IPS-18c (cell line): ENCODE data around the gene ALDH2.
"Not testable (repeated sequence)": the region's sequence is repeated elsewhere in the genome, so short reads cannot be mapped to it uniquely, and the experiment has no call there.

Experiments
- H3K4me3 ChIP-seq: 2 replicates; pipeline ENCODE4 v1.7.0; 2013; ENCODE audit warnings: low read depth, mild to moderate bottlenecking, low read length, moderate library complexity; ENCODE audit not compliant: insufficient read depth
- H3K9me3 ChIP-seq: one replicate; pipeline ENCODE4 v1.6.1; 2013; ENCODE audit warnings: mild to moderate bottlenecking, low read length, moderate library complexity; ENCODE audit not compliant: control insufficient read depth, insufficient read depth

ALDH2 gene

GRCh38 chr12:111806304-111806703, 39.6 kb downstream of the ALDH2 start:
- H3K4me3 ChIP-seq = no peak overlapping the region
- H3K9me3 ChIP-seq = no peaks in the 10 kb centered on the region

GRCh38 chr12:111807232-111807631, 40.5 kb downstream of the ALDH2 start:
- no peak overlapping the region for H3K4me3 ChIP-seq

GRCh38 chr12:111812881-111813741, 46.4 kb downstream of the ALDH2 start:
- no peaks in the 10 kb centered on the region for H3K9me3 ChIP-seq
- no peak overlapping the region for H3K4me3 ChIP-seq

More at GRCh38 chr12:111807232-111807631, 40.5 kb downstream of the ALDH2 start:
- H3K9me3 ChIP-seq = no peaks in the 10 kb centered on the region

- no peak overlapping the region for H3K4me3 ChIP-seq
- H3K9me3 ChIP-seq = no peaks in the 10 kb centered on the region
These were observed 49.4 kb downstream of the ALDH2 start for GRCh38 chr12:111816065-111816615.

- H3K9me3 ChIP-seq, H3K4me3 ChIP-seq: not testable (repeated sequence)
These were observed 50.2 kb downstream of the ALDH2 start for GRCh38 chr12:111816898-111817297.

- Histone ChIP-seq H3K4me3 (no peak overlapping the region), H3K9me3 (no peaks in the 10 kb centered on the region)
These were observed 51.6 kb downstream of the ALDH2 start for GRCh38 chr12:111818340-111818739.

GRCh38 chr12:111819191-111820158, 52.7 kb downstream of the ALDH2 start:
- no peak overlapping the region for H3K4me3 ChIP-seq
- no peaks in the 10 kb centered on the region for H3K9me3 ChIP-seq

- not testable (repeated sequence) for H3K9me3 ChIP-seq, H3K4me3 ChIP-seq
These were observed 54.1 kb downstream of the ALDH2 start for GRCh38 chr12:111820828-111821227.

GRCh38 chr12:111822886-111823285, 56.2 kb downstream of the ALDH2 start:
- Histone ChIP-seq H3K9me3 (no peaks in the 10 kb centered on the region), H3K4me3 (no peak overlapping the region)

- H3K4me3 ChIP-seq = no peak overlapping the region
- no peaks in the 10 kb centered on the region for H3K9me3 ChIP-seq
These were observed 57.2 kb downstream of the ALDH2 start for GRCh38 chr12:111823891-111824290.

- H3K4me3 ChIP-seq = not testable (repeated sequence)
These were observed 57.6 kb downstream of the ALDH2 start for GRCh38 chr12:111824312-111824711.

GRCh38 chr12:111825509-111825908, 58.8 kb downstream of the ALDH2 start:
- H3K9me3 ChIP-seq = no peaks in the 10 kb centered on the region
- H3K4me3 ChIP-seq = no peak overlapping the region

More at GRCh38 chr12:111824312-111824711, 57.6 kb downstream of the ALDH2 start:
- not testable (repeated sequence) for H3K9me3 ChIP-seq

- no peaks in the 10 kb centered on the region for H3K9me3 ChIP-seq
- no peak overlapping the region for H3K4me3 ChIP-seq
These were observed 59.6 kb downstream of the ALDH2 start for GRCh38 chr12:111826316-111826715.

- H3K4me3 ChIP-seq = no peak overlapping the region
- no peaks in the 10 kb centered on the region for H3K9me3 ChIP-seq
These were observed 60.3 kb downstream of the ALDH2 start for GRCh38 chr12:111826992-111827391.

GRCh38 chr12:111827907-111828306, 61.2 kb downstream of the ALDH2 start:
- Histone ChIP-seq H3K4me3 (no peak overlapping the region), H3K9me3 (no peaks in the 10 kb centered on the region)

- Histone ChIP-seq H3K9me3 (no peaks in the 10 kb centered on the region), H3K4me3 (no peak overlapping the region)
These were observed 61.7 kb downstream of the ALDH2 start for GRCh38 chr12:111828338-111828979.

GRCh38 chr12:111829635-111830034, 62.9 kb downstream of the ALDH2 start:
- not testable (repeated sequence) for H3K9me3 ChIP-seq, H3K4me3 ChIP-seq
